HG02678 (cell line): ENCODE measurements around the gene SMG1.
A peak's percentile ranks its signal among the peaks of the same experiment; 100 is the strongest.
"Not testable (repeated sequence)": the region's sequence is repeated elsewhere in the genome, so short reads cannot be mapped to it uniquely, and the experiment has no call there.

ENCODE experiments used
- ATAC-seq: cut with Tn5 transposase; IDR thresholded peaks from one replicate; pipeline ENCODE4 v1.9.1; 2021; ENCODE audit warnings: mild to moderate bottlenecking, moderate library complexity; ENCODE audit not compliant: unreplicated experiment

Gene SMG1

GRCh38 chr16:18925986-18926865, at the start of gene SMG1:
Gene SMG1 (minus strand): TSS chr16:18926408. CDS start chr16:18926041, 367 bp downstream.
- ATAC-seq: peak; percentile 78

- ATAC-seq: no peak
Observed at GRCh38 chr16:18975109-18975508, 48.9 kb upstream of the SMG1 start.

DNA sequence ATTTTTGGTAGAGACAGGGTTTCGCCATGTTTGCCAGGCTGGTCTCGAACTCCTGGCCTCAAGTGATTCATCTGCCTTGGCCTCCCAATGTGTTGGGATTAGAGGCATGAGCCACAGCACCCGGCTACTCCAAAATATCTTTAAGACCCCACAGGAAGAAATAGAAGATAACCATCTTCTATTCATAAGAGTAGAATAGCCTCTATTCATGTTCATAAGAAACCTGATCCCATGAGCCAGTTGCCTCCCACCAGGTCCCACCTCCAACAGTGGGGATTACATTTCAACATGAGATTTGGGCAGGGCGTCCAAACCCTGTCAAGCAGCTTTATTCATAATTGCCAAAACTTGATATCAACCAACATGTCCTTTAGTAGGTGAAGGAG, 43.6 kb upstream of the SMG1 start:
- ATAC-seq: no peak

GRCh38 chr16:18969050-18969854, 43.0 kb upstream of the SMG1 start:
- no peak for ATAC-seq

- no peak for ATAC-seq
Observed at GRCh38 chr16:18966791-18967190, 40.6 kb upstream of the SMG1 start.

- no peak for ATAC-seq
Observed at GRCh38 chr16:18965555-18965954, 39.3 kb upstream of the SMG1 start.

DNA sequence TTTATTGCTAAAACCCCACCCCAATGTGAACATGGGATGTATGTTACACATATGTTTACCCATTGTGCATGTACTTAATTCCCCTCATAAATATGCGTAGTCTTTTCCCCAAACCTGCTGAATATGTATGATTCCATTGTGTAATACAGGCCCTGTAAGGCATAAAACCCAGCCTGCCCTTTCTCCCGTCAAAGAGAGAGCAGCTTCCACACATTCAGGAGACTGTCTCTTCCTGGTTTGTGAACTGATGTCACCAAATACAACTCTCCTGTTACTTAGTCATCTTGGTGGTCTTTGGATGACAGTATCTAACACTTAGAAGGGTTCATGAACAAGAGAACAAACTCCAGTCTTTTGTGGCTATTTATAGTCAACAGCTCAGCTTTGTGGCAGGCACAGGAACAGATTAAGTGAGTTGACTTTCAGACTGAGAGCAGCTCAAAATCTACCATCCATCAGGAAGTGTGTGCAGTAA, 32.9 kb upstream of the SMG1 start:
- ATAC-seq: no peak

DNA sequence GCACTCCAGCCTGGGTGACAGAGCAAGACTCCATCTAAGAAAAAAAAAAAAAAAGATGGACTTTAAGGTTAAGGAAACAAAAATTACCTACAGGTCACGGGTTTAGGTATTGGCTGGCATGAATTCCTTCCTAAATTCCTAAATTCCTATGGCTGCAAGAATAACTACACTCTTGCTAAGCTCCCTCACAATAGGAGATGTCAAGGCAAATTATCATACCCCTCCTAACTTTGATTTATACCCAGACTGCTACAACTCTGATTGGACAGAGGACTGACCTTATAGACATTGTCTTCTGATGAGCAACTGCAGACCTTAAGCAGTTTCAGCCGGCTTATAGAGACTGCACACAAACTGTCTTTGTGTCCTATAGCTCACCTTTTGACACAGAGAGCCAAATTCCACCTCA, 32.4 kb upstream of the SMG1 start:
- ATAC-seq: no peak

- not testable (repeated sequence) for ATAC-seq
Observed at GRCh38 chr16:18956658-18957241, 30.5 kb upstream of the SMG1 start.

GRCh38 chr16:18955874-18956580, 29.8 kb upstream of the SMG1 start:
- ATAC-seq: not testable (repeated sequence)

DNA sequence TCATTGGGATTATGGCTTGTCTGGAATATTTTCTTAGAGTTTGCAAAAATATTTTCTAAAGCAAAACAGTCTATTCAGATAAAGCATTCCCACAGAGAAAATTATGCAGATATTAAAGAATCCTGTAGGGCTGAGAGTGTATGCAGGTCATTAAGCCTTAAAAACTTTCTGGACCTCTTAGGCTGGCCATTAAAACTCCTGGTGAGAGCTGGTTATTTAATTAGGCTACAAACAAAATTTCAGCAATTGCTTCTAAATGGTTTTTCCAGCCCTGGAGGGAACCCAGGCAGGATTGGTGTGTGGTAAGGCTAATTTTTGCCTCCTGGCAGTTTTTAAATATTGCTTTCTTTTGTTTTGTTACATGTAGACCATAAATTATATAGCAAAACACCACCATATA, 27.3 kb upstream of the SMG1 start:
- no peak for ATAC-seq

DNA sequence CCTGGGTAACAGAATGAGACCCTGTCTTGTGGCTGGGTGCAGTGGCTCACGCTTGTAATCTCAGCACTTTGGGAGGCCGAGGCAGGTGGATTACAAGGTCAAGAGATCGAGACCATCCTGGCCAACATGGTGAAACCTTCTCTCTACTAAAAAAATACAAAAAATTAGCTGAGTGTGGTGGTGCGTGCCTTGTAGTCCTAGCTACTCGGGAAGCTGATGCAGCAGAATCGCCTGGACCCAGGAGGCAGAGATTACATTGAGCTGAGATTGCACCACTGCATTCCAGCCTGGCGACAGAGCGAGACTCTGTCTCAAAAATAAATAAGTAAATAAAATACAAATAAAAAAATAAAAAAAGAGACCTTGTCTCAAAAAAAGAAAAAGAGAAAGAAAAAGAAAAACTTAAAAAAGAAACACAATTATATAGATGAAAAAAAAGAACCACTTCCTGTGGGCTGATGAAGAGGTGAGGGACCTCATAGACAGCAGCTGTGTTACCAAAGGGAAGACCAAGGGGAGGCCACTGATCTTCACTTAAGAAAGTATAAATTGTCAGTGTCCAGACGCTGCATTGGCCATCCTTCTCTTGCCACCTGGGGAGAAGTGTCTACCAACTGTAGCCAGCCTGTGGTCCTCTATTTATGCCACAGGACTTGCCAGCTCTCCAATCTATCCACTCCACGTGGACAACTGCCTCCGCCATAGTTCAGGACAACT, 24.4 kb upstream of the SMG1 start:
- no peak for ATAC-seq

GRCh38 chr16:18948372-18949020, 22.3 kb upstream of the SMG1 start:
- ATAC-seq: no peak

DNA sequence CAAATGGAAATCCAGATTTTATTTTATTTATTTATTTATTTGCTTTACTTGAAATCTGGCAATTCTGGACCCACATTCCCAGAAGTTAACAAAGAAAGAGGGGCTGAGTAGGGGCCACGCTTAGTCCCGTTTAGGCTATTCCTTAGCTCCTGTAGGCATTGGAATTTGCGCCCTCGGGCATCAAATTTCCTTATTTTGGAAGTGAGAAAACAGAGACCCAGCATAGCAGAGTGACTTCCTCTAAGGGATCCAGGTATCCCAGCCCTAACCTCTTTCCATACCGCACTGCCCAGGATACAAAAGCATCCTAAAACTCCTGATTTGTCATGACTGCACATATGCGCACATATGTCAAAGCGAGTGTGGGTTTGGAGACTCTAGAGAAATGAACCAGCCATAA, 19.0 kb upstream of the SMG1 start:
- ATAC-seq: no peak

GRCh38 chr16:18943414-18943813, 17.2 kb upstream of the SMG1 start:
- ATAC-seq: no peak

- no peak for ATAC-seq
Observed at GRCh38 chr16:18942061-18942460, 15.9 kb upstream of the SMG1 start.

DNA sequence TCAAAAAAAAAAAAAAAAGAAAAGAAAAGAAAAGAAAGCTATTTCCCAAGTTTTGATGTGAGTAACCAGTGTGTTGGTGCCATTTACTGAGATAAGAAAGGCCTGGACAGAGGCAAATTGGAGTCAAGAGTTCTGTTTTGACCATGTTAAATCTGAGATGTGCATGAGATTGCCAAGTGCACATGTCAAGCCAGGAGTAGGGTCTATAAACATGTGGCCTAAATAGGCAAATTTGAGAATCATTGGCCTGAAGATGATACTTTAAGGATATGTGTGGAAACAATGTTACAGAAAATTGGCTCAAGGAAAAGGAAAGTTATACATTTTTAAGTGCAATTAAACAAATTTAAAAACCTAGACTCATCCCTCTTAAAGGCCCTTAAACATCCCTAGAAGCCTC, 15.3 kb upstream of the SMG1 start:
- ATAC-seq: no peak

DNA sequence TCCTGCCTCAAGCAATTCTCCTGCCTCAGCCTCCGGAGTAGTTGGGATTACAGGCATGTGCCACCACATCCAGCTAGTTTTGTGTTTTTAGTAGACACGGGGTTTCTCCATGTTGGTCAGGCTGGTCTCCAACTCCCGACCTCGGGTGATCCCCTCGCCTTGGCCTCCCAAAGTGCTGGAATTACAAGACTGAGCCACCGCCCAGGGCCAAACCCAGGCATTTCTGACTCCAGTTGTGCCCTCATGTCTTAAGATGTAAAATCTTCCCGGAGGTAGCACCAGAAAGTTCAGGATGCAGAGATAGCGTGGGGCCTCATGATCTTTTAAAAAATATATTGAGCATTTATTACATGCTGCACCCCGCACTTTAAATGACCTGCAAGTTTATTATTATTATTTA, 12.8 kb upstream of the SMG1 start:
- no peak for ATAC-seq

DNA sequence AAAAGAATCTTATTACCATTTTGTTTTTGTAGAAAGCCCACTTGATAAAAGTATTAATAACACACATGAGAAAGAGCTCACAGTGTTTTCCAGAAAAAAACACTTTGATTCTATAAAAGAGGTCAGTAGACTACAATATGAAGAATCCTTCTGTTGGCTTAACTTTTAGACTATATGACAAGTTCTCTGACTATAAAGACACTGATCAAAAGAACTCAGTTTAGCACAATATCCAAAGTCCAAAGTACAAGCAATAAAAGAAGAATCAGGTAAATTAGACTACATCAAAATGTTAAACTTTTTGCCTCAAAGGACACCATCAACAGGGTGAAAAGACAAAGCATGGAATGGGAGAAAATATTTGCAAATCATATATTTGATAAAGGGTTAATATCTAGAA, 11.2 kb upstream of the SMG1 start:
- ATAC-seq: no peak
